ENCODE results near the gene COPS7A.
A peak's percentile ranks its signal among the peaks of the same experiment; 100 is the strongest.

The COPS7A gene

GRCh38 chr12:6771509-6772330 lies 47.9 kb downstream of the COPS7A start:
- ChIA-PET CTCF (interaction anchor here (0.6 to 2.1 kb wide), 4 partner anchors 18 to 58 kb away, joined by 3 to 7 read pairs (median 4); no protein-coding TSS in a partner anchor), POLR2A (ENCODE audit: low non-redundant PET) (no interaction called here)
- no peak for DNase-seq (ENCODE audit: low spot score)
- peak overlapping the region; percentile 94 for H3K27ac ChIP-seq
- no peak for TF ChIP-seq CTCF (conservative IDR thresholded peaks at IDR 0.05; ENCODE audit: low read depth)

GRCh38 chr12:6772331-6772695 lies 48.5 kb downstream of the COPS7A start, which contains the start of gene LAG3:
TSS of gene LAG3 (plus strand) at chr12:6772520. CDS start at chr12:6772853, 333 bp downstream.
- peak within 1 kb of the TSS; percentile 94 for H3K27ac ChIP-seq
- CTCF ChIA-PET = interaction anchor here (1.4 to 2.1 kb wide), 2 partner anchors 18 to 57 kb away, joined by 4 to 7 read pairs; no protein-coding TSS in a partner anchor
- no peak for TF ChIP-seq CTCF (conservative IDR thresholded peaks at IDR 0.05; ENCODE audit: low read depth)
- POLR2A ChIA-PET (ENCODE audit: low non-redundant PET) = no interaction called here
- DNase-seq (ENCODE audit: low spot score) = no peak

GRCh38 chr12:6772726-6773589 lies 49.1 kb downstream of the COPS7A start:
- no peak for DNase-seq (ENCODE audit: low spot score)
- CTCF ChIA-PET = interaction anchor here (1.4 kb wide), 1 partner anchor 57 kb away, joined by 4 read pairs; no protein-coding TSS in a partner anchor
- POLR2A ChIA-PET (ENCODE audit: low non-redundant PET) = interaction anchor here (0.6 kb wide), 1 partner anchor 155 kb away, joined by 3 read pairs; no protein-coding TSS in a partner anchor
- no peak for TF ChIP-seq CTCF (conservative IDR thresholded peaks at IDR 0.05; ENCODE audit: low read depth)
- H3K27ac ChIP-seq = peak overlapping the region; percentile 94

- ChIA-PET CTCF (interaction anchor here (0.6 to 1.3 kb wide), 4 partner anchors 20 to 62 kb away, joined by 3 to 6 read pairs (median 4); partner anchors contain the start of gene MLF2), POLR2A (ENCODE audit: low non-redundant PET) (interaction anchor here (0.6 to 1.1 kb wide), 2 partner anchors 50 to 156 kb away, joined by 3 read pairs; partner anchors contain the start of gene COPS7A)
- H3K27ac ChIP-seq = no peak overlapping the region
- no peak for DNase-seq (ENCODE audit: low spot score)
- no peak for TF ChIP-seq CTCF (conservative IDR thresholded peaks at IDR 0.05; ENCODE audit: low read depth)
Measured at GRCh38 chr12:6773590-6774351, 49.9 kb downstream of the COPS7A start.

- ChIA-PET POLR2A (ENCODE audit: low non-redundant PET) (interaction anchor here (1.1 kb wide), 1 partner anchor 51 kb away, joined by 3 read pairs; the partner anchor contains the start of gene COPS7A), CTCF (interaction anchor here (0.6 to 1.3 kb wide), 4 partner anchors 21 to 110 kb away, joined by 3 to 6 read pairs (median 3); partner anchors contain the start of gene MLF2)
- no peak for DNase-seq (ENCODE audit: low spot score)
- no peak overlapping the region for H3K27ac ChIP-seq
- TF ChIP-seq CTCF (conservative IDR thresholded peaks at IDR 0.05; ENCODE audit: low read depth) = no peak
Measured at GRCh38 chr12:6774499-6775062, 50.7 kb downstream of the COPS7A start.
